T-helper 1 cell treated with Interleukin-12 subunit alpha and Interleukin-12 subunit beta and Interleukin-4 antibody, amounts not matched to agents 30 μg/mL and 1 μg/mL, for 36 hours (primary cell): ENCODE measurements around the gene TEX13C.
"Not testable (repeated sequence)": the region's sequence is repeated elsewhere in the genome, so short reads cannot be mapped to it uniquely, and the experiment has no call there.

Source experiments
- H3K27ac Mint-ChIP-seq: one replicate; pipeline ENCODE4 v1.8.0; 2021; ENCODE audit warnings: mild to moderate bottlenecking, mixed read lengths
- H3K27me3 Mint-ChIP-seq: one replicate; pipeline ENCODE4 v1.8.0; 2021; ENCODE audit warnings: low read depth, mixed read lengths
- H3K36me3 Mint-ChIP-seq: one replicate; pipeline ENCODE4 v1.8.0; 2021; ENCODE audit warnings: low read depth, mixed read lengths
- H3K4me1 Mint-ChIP-seq: one replicate; pipeline ENCODE4 v1.8.0; 2021; ENCODE audit warnings: low read depth, mixed read lengths
- H3K4me3 Mint-ChIP-seq: one replicate; pipeline ENCODE4 v1.8.0; 2021; ENCODE audit warnings: mild to moderate bottlenecking, moderate library complexity, mixed read lengths
- H3K9me3 Mint-ChIP-seq: one replicate; pipeline ENCODE4 v1.8.0; 2021; ENCODE audit warnings: mixed read lengths

The TEX13C gene

DNA sequence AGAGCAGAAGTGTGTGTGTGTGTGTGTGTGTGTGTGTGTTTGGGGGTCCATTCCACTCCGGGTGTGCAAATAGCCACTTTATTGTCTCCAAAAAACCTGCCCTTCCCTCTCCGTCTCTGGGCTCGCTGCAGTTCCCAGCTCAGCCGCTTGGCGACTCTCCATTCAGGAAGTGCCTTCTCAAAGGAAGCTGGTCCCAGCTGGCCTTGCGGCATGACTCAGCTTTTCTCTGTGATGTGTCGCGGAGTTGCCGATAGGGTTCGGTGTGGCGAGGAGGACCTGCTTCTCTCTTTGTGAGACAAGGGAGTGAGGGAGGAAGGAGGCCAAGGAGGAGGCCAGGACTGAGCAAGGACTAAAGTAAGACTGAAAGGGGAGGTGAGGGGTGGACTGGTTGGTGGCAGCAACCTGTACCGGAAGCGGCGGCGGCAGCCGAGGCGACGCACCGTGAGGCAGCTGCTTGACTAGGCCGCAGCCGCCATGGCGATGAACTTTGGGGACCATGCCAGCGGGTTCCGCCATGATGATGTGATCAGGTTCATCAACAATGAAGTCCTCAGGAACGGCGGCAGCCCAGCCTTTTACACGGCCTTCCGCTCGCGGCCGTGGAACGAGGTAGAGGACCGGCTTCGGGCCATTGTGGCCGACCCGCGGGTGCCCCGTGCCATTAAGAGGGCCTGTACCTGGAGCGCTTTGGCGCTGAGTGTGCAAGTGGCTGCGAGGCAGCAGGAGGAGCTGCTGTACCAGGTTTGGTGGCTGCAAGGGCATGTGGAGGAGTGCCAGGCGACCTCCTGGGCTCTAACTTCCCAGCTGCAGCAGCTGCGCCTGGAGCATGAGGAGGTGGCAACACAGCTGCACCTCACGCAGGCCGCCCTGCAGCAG lies at the start of gene TEX13C:
Gene TEX13C (plus strand): TSS at position 226 of the 876 bp plus-strand sequence. CDS start 249 bp downstream, at position 475.
- no peak within 1 kb of the TSS for H3K4me3 Mint-ChIP-seq

GRCh38 chrX:125287282-125287681 lies 32.4 kb upstream of the TEX13C start:
- Mint-ChIP-seq H3K27me3 (no peaks in the 10 kb centered on the region), H3K4me3 (no peak overlapping the region), H3K9me3 (no peaks in the 10 kb centered on the region), H3K4me1 (no peaks in the 10 kb centered on the region), H3K27ac (no peak overlapping the region), H3K36me3 (no peaks in the 10 kb centered on the region)

More for the DNA sequence above, at the start of gene TEX13C:
- Mint-ChIP-seq H3K9me3 (no peaks in the 10 kb centered on the region), H3K27ac (no peak within 1 kb of the TSS), H3K27me3 (no peaks in the 10 kb centered on the region), H3K4me1 (no peaks in the 10 kb centered on the region), H3K36me3 (no peaks in the 10 kb centered on the region)

GRCh38 chrX:125288343-125288742 lies 31.3 kb upstream of the TEX13C start:
- Mint-ChIP-seq H3K27ac (no peak overlapping the region), H3K4me3 (no peak overlapping the region), H3K36me3 (no peaks in the 10 kb centered on the region), H3K4me1 (no peaks in the 10 kb centered on the region), H3K9me3 (no peaks in the 10 kb centered on the region), H3K27me3 (no peaks in the 10 kb centered on the region)

- no peak overlapping the region for H3K4me3 Mint-ChIP-seq
- no peaks in the 10 kb centered on the region for H3K9me3 Mint-ChIP-seq
- no peak overlapping the region for H3K27ac Mint-ChIP-seq
- H3K4me1 Mint-ChIP-seq: peaks cover 2% of the 10 kb centered on the region
- H3K36me3 Mint-ChIP-seq: no peaks in the 10 kb centered on the region
- no peaks in the 10 kb centered on the region for H3K27me3 Mint-ChIP-seq
Observed at GRCh38 chrX:125289209-125289608, 30.5 kb upstream of the TEX13C start.

DNA sequence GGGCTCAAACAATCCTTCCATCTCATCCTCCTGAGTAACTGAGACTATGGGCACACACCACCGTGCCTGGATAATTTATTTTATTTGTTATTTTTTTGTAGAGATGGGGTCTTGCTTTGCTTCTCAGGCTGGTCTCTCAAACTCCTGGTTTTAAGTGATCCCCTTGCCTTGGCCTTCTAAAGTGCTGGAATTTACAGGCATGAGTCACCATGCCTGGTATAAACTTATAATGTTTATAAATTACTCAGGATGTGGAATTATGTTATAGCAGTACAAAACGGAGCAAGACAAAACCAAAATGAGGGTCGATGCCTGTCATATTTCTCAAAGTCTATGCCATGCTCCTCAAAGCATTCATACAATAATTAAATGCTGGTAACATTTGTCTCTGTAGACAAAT lies 29.8 kb upstream of the TEX13C start:
- Mint-ChIP-seq H3K9me3 (no peaks in the 10 kb centered on the region), H3K27me3 (no peaks in the 10 kb centered on the region), H3K4me1 (peaks cover 6% of the 10 kb centered on the region), H3K27ac (no peak overlapping the region), H3K36me3 (no peaks in the 10 kb centered on the region), H3K4me3 (no peak overlapping the region)

- Mint-ChIP-seq H3K27ac (no peak overlapping the region), H3K27me3 (no peaks in the 10 kb centered on the region), H3K4me3 (no peak overlapping the region), H3K36me3 (no peaks in the 10 kb centered on the region), H3K9me3 (no peaks in the 10 kb centered on the region), H3K4me1 (peaks cover 11% of the 10 kb centered on the region)
Observed at GRCh38 chrX:125291124-125291523, 28.5 kb upstream of the TEX13C start.

GRCh38 chrX:125293850-125294780 lies 25.6 kb upstream of the TEX13C start:
- peak overlapping the region; percentile 22 for H3K27ac Mint-ChIP-seq
- no peaks in the 10 kb centered on the region for H3K36me3 Mint-ChIP-seq
- no peaks in the 10 kb centered on the region for H3K9me3 Mint-ChIP-seq
- no peak overlapping the region for H3K4me3 Mint-ChIP-seq
- no peaks in the 10 kb centered on the region for H3K27me3 Mint-ChIP-seq
- peaks cover 11% of the 10 kb centered on the region for H3K4me1 Mint-ChIP-seq

GRCh38 chrX:125295337-125295736 lies 24.3 kb upstream of the TEX13C start:
- H3K27ac Mint-ChIP-seq: no peak overlapping the region
- H3K4me1 Mint-ChIP-seq: peaks cover 11% of the 10 kb centered on the region
- H3K36me3 Mint-ChIP-seq: no peaks in the 10 kb centered on the region
- H3K4me3 Mint-ChIP-seq: no peak overlapping the region
- H3K9me3 Mint-ChIP-seq: no peaks in the 10 kb centered on the region
- no peaks in the 10 kb centered on the region for H3K27me3 Mint-ChIP-seq

- no peak overlapping the region for H3K4me3 Mint-ChIP-seq
- peaks cover 10% of the 10 kb centered on the region for H3K4me1 Mint-ChIP-seq
- no peaks in the 10 kb centered on the region for H3K36me3 Mint-ChIP-seq
Observed at GRCh38 chrX:125298871-125299270, 20.8 kb upstream of the TEX13C start.

GRCh38 chrX:125306335-125306866 lies 13.3 kb upstream of the TEX13C start:
- H3K9me3 Mint-ChIP-seq: no peaks in the 10 kb centered on the region
- H3K4me1 Mint-ChIP-seq: no peaks in the 10 kb centered on the region
- no peak overlapping the region for H3K27ac Mint-ChIP-seq
- H3K27me3 Mint-ChIP-seq: no peaks in the 10 kb centered on the region
- no peak overlapping the region for H3K4me3 Mint-ChIP-seq
- H3K36me3 Mint-ChIP-seq: no peaks in the 10 kb centered on the region

More at GRCh38 chrX:125298871-125299270, 20.8 kb upstream of the TEX13C start:
- Mint-ChIP-seq H3K27me3 (no peaks in the 10 kb centered on the region), H3K27ac (no peak overlapping the region), H3K9me3 (no peaks in the 10 kb centered on the region)

- Mint-ChIP-seq H3K4me3 (no peak overlapping the region), H3K27me3 (no peaks in the 10 kb centered on the region), H3K4me1 (no peaks in the 10 kb centered on the region), H3K36me3 (no peaks in the 10 kb centered on the region), H3K9me3 (no peaks in the 10 kb centered on the region), H3K27ac (no peak overlapping the region)
Observed at GRCh38 chrX:125308653-125309052, 11.0 kb upstream of the TEX13C start.

- H3K4me1 Mint-ChIP-seq, H3K27ac Mint-ChIP-seq, H3K9me3 Mint-ChIP-seq, H3K27me3 Mint-ChIP-seq, H3K36me3 Mint-ChIP-seq, H3K4me3 Mint-ChIP-seq: not testable (repeated sequence)
Observed at GRCh38 chrX:125319166-125319565, 505 bp upstream of the TEX13C start.

- Mint-ChIP-seq H3K9me3 (no peaks in the 10 kb centered on the region), H3K27me3 (no peaks in the 10 kb centered on the region), H3K36me3 (no peaks in the 10 kb centered on the region), H3K27ac (no peak overlapping the region), H3K4me3 (no peak overlapping the region), H3K4me1 (no peaks in the 10 kb centered on the region)
Observed at GRCh38 chrX:125322431-125322830, 2.8 kb downstream of the TEX13C start.

- no peaks in the 10 kb centered on the region for H3K4me1 Mint-ChIP-seq
- no peak overlapping the region for H3K4me3 Mint-ChIP-seq
- H3K27ac Mint-ChIP-seq: no peak overlapping the region
- no peaks in the 10 kb centered on the region for H3K9me3 Mint-ChIP-seq
- H3K27me3 Mint-ChIP-seq: no peaks in the 10 kb centered on the region
- no peaks in the 10 kb centered on the region for H3K36me3 Mint-ChIP-seq
Observed at GRCh38 chrX:125326599-125326998, 6.9 kb downstream of the TEX13C start.
